Cardiac fibroblast (primary cell): Measurements from ENCODE around the gene HEMK1.

Experiments
- DNase-seq, 2 donors: peaks; one replicate each; pipeline versions ENCODE4 v3.0.0 to v3.0.0-alpha.2; 2010; ENCODE audit warnings: low read depth in 2 of 2
- H3K4me3 ChIP-seq, 2 donors: replicated peaks in 1 of 2; 1 replicate in 1 of 2; 2 replicates in 1 of 2; pipeline ENCODE4 v1.5.1; 2011; ENCODE audit warnings: low read depth in 2 of 2, low read length in 2 of 2, mild to moderate bottlenecking in 2 of 2, moderate library complexity in 1 of 2
- TF ChIP-seq, protein P1 (sequence below): IDR thresholded peaks from one replicate; pipeline ENCODE4 v1.5.1; 2011; ENCODE audit warnings: low read depth, mild to moderate bottlenecking, low read length, inconsistent platforms

The HEMK1 gene

DNA sequence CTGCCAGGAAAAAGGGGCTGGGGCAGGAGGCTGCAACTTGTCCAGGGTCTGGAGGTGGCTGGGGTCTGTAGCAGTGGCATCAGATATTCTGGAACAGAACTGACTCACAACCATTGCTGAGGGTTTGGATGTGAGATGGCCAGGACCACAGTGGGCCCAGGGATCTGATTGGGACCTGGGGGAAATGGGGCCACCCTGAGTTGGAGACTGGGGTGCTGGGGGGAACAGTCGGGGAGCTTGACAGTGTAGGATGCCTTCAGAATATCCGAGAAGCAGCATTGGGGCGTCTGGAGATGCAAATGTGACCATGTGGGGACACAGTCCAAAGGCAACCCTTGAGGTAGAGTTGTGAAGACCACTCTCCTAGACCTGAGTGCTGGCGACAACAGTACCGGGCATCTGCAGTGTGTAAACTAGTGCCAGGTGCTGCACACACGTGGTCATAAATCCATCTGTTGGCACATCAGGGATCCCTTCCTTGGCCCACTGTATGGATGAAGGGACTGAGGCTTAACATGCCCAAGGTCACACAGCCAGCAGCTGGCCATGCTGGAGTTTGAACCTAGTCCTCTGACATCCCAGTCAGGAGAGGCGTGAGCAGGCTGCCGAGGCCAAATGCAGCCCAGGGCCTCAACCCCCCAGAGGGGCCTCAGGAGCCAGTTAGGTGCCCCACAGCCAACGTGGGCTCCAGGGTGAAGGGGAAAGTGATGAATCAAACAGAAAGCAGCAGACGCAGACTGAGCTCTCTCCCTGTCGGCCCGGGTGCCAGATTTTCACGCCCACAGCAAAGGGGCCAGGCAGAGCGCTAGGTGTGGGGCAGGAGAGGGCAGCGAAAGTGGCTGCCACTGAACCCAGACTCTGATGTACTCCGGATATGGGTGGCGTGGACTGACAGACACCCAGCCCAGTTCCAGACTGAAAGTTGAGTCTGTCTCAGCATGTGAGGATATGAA lies 18.8 kb downstream of the HEMK1 start:
- no peak overlapping the region for H3K4me3 ChIP-seq
- TF ChIP-seq, protein P1, sequence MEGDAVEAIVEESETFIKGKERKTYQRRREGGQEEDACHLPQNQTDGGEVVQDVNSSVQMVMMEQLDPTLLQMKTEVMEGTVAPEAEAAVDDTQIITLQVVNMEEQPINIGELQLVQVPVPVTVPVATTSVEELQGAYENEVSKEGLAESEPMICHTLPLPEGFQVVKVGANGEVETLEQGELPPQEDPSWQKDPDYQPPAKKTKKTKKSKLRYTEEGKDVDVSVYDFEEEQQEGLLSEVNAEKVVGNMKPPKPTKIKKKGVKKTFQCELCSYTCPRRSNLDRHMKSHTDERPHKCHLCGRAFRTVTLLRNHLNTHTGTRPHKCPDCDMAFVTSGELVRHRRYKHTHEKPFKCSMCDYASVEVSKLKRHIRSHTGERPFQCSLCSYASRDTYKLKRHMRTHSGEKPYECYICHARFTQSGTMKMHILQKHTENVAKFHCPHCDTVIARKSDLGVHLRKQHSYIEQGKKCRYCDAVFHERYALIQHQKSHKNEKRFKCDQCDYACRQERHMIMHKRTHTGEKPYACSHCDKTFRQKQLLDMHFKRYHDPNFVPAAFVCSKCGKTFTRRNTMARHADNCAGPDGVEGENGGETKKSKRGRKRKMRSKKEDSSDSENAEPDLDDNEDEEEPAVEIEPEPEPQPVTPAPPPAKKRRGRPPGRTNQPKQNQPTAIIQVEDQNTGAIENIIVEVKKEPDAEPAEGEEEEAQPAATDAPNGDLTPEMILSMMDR: no peak
- no peak for DNase-seq

DNA sequence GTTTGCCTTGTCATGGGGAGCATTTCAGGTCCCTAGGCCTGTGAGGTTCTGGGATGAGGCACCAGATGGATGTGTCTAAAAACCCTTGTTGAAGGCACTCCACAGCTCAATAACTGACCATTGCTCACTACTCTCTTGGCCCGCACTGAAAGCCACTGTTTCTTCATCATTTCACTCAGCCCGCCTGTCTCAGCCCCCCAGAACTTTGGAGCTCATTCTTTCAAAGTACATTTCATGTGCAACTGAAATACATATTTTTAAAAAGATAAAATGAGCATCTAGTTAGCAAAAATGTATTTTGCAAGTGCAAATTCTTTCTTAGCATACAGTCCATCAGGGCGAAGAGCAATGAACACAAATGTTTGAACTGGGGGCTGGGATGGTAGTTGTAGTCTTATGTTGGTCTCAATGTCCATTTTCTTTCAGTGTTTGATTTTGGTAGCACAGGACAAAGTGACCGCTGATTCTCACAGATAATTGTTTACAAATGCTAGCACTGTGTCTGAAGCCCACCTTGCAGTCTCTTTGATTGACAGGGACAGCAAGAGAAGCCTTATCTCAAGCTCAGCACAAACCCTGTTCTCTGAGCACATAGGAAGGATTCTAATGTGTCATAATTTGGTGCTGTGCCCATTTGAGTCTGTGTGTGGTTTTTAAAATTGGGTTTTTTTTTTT lies 19.6 kb downstream of the HEMK1 start:
- no peak overlapping the region for H3K4me3 ChIP-seq
- DNase-seq: peak; percentile 44 to 51
- TF ChIP-seq, protein P1: no peak

DNA sequence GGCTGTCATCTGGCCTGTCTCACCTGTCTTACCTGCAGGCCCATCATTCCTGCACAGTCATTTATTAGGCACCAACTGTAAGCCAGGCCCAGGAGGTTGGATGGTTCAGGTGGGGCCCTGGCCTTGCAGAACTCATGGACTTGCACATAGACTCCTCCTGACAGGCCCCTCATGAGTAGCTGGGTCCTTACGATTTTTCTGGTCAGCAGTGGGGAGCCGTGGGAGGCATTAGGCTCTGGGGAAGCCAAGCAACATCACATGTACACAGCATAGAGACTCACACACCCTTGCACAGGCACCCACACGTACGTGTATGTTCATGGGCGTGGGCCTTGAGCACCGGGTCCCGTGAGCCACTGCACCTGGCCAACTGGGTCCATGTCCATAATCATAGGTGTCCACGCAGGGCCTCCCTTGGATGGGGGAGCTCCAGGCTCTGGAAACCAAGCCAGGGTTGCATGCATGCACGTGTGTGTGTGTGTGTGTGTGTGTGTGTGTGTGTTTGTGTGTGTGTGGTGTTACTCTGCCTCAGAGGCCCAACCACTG lies 21.9 kb downstream of the HEMK1 start:
- no peak overlapping the region for H3K4me3 ChIP-seq
- DNase-seq: no peak
- TF ChIP-seq, protein P1: no peak

DNA sequence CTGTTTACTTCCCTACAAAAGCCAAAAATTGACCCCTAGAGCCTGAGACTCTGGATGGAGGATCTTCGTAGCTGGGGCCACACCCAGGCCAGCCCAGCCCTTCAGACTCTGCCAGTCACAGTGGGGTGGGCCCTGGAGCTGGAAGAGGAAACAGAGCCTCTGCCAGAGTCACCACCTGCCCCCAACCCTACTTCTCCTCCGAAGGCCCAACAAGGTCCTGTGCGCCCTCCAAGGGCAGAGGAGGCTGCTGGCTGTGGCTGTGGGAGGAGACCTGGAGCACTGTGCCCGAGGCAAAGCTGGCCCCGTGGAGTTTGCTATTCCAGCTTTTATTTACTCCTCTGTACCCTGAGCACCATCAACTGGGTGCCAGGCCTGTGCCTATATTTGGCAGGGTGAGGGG lies 23.2 kb downstream of the HEMK1 start:
- H3K4me3 ChIP-seq: no peak overlapping the region
- no peak for DNase-seq
- TF ChIP-seq, protein P1: no peak

DNA sequence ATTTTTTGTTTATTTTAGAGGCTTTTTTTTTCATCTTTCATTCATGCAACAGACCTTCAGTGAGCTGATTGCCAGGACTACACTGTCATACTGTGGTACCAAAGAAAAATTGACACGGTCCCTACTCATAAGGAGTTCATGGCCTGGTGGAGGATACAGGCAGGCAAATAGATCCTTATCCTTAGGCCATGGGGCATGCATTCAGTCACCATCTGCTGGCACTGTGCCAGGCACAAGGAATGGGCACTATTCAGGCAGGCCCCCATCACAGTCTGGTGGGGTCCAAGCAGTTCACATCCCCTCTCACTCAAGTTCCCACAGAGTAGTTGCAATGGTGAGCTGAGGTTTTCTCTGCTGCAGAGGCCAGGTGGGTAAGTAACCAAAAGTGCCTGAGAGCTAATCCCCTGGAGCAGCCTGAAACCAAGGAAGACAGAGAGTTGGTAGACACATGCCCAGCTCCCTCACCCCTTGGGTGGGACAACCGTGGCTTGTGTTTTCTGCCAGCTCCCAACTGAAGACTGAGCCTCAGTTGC lies 25.0 kb downstream of the HEMK1 start:
- TF ChIP-seq, protein P1: no peak
- no peak overlapping the region for H3K4me3 ChIP-seq
- DNase-seq: no peak

DNA sequence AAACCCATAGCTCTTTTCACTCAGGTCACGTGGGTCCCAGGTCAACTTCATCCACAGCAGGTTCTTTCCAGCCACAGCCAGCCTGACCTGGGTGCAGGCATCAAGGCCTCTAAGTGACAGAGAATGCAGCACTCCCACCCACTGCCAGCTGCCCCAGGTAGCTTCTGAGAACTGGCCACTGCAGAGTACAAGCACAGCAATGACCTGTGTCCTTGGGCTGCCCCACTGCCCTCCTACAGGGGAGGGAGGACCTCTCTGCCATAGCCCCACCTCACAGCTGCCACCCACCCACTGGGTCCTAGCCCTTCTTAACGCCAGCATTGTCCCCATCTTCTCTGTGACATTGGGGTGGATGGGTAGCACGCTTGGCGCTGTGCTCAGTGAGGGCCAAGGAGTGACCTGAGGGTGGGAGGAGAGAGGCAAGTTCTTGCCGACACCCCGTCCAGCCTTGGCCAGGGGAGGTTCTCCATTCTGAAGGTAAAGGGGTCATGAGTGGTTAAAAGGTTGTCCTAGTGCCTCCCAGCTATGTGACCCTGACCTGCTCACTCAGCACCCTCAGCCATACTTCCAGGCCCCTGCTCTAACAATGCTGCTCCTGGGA lies 29.9 kb downstream of the HEMK1 start:
- H3K4me3 ChIP-seq: no peak overlapping the region
- no peak for DNase-seq
- TF ChIP-seq, protein P1: no peak
